K562 (cell line): Measurements from ENCODE around the gene JUN. TPM values are rescaled to one million over a fixed set of nuclear protein-coding genes. Genes with fewer than 3 reads are reported as not detected.

Source experiments
- ATAC-seq: fragments of 200-7000 bp; cut with Tn5 transposase; 3 replicates; pipeline ENCODE4 v1.9.1; 2020; ENCODE audit warnings: moderate library complexity
- BruUV-seq: library from RNA; stranded (reverse); fragments of 400-500 nt; replicated peaks from 2 replicates; lab custom pipeline; 2021; lab: Mats Ljungman, UMichigan
- CTCF ChIA-PET: fragments of 300-600 bp; formaldehyde crosslinking; extraction: SDS; loops from one replicate; lab custom pipeline; 2021; ENCODE audit warnings: low intra/inter-chr PET ratio; lab: Yijun Ruan, JAX
- POLR2A ChIA-PET: fragments of 300-600, 350-650 bp; sonication (Branson Sonifier 250); formaldehyde crosslinking; extraction: SDS; loops from one replicate; lab custom pipeline; 2021; ENCODE audit warnings: antibody characterized with exemption, inconsistent platforms; lab: Yijun Ruan, JAX
- DNase-seq, 4 experiments: peaks; one replicate each; pipeline versions ENCODE4 v3.0.0 to v3.0.0-alpha.2; 2011 to 2018; ENCODE audit warnings: low spot score in 3 of 4, mixed read lengths in 3 of 4; ENCODE audit errors: extremely low read depth in 1 of 4
- FAIRE-seq: peaks from 2 replicates; lab custom pipeline; 2011; peaks lifted over from hg19 to GRCh38; lab: Jason Lieb, UNC
- H2AFZ ChIP-seq: 2 replicates; pipeline ENCODE4 v1.6.0; 2011; ENCODE audit warnings: low read depth, low read length, control low read depth, inconsistent platforms
- H3K27ac ChIP-seq: fragments of 200-600 bp; 3 replicates; pipeline ENCODE4 v1.8.0; 2011; ENCODE audit warnings: low read depth, mild to moderate bottlenecking, control low read depth, inconsistent platforms, low read length, moderate library complexity, mixed read lengths; ENCODE audit errors: extremely low read depth
- H3K27me3 ChIP-seq, 2 experiments: fragments of 300-600 bp in 1 of 2; 2 replicates in 1 of 2; 3 replicates in 1 of 2; pipeline versions ENCODE4 v1.6.0 to v1.8.0; 2011; ENCODE audit warnings: inconsistent platforms in 2 of 2, low read length in 2 of 2, mild to moderate bottlenecking in 1 of 2, mixed read lengths in 1 of 2, moderate library complexity in 1 of 2; ENCODE audit not compliant: control insufficient read depth in 2 of 2, insufficient read depth in 2 of 2
- H3K36me3 ChIP-seq: fragments of 300-600 bp; 3 replicates; pipeline ENCODE4 v1.8.0; 2011; ENCODE audit warnings: mild to moderate bottlenecking, low read length, inconsistent platforms; ENCODE audit not compliant: control insufficient read depth, insufficient read depth
- H3K4me1 ChIP-seq, 2 experiments: fragments of 200-600 bp in 1 of 2; replicated peaks in 1 of 2; 2 replicates in 1 of 2; 3 replicates in 1 of 2; pipeline versions ENCODE4 v1.5.1 to v1.8.0; 2011; ENCODE audit warnings: inconsistent platforms in 2 of 2, low read length in 2 of 2, mild to moderate bottlenecking in 1 of 2, mixed read lengths in 1 of 2, moderate library complexity in 1 of 2; ENCODE audit not compliant: control insufficient read depth in 2 of 2, insufficient read depth in 2 of 2
- H3K4me2 ChIP-seq: 2 replicates; pipeline ENCODE4 v1.6.1; 2011; ENCODE audit warnings: low read length, control low read depth, inconsistent platforms, mixed read lengths; ENCODE audit not compliant: insufficient read depth
- H3K4me3 ChIP-seq: fragments of 200-600 bp; sonication (generic), shearing (Covaris generic); 2 replicates; pipeline ENCODE4 v1.5.1; 2016; ENCODE audit warnings: control low read depth, inconsistent platforms
- H3K79me2 ChIP-seq: fragments of 200-600 bp; 3 replicates; pipeline ENCODE4 v1.8.0; 2011; ENCODE audit warnings: low read length, inconsistent platforms; ENCODE audit not compliant: control insufficient read depth, insufficient read depth
- H3K9ac ChIP-seq, 2 experiments: 2 replicates each; pipeline versions ENCODE4 v1.6.0 to v1.6.1; 2011; ENCODE audit warnings: low read depth in 2 of 2, low read length in 2 of 2, control low read depth in 1 of 2, inconsistent platforms in 1 of 2, mild to moderate bottlenecking in 1 of 2, mixed read lengths in 1 of 2; ENCODE audit not compliant: insufficient read depth in 1 of 2
- H3K9me1 ChIP-seq: one replicate; pipeline ENCODE4 v1.6.0; 2011; ENCODE audit warnings: inconsistent platforms, mild to moderate bottlenecking, low read length, moderate library complexity; ENCODE audit not compliant: control insufficient read depth, insufficient read depth
- H3K9me3 ChIP-seq: replicated peaks from 2 replicates; pipeline ENCODE4 v1.5.1; 2011; ENCODE audit warnings: low read depth, low read length, inconsistent platforms; ENCODE audit not compliant: control insufficient read depth, insufficient read depth
- H4K20me1 ChIP-seq: replicated peaks from 2 replicates; pipeline ENCODE4 v1.6.1; 2011; ENCODE audit warnings: low read length, inconsistent platforms, mixed read lengths; ENCODE audit not compliant: control insufficient read depth, insufficient read depth
- EP400 ChIP-seq: fragments of 450-650 bp; IDR thresholded peaks from 2 replicates; pipeline ENCODE4 v1.6.1; 2017; ENCODE audit warnings: antibody characterized with exemption, mild to moderate bottlenecking, moderate library complexity
- MECOM ChIP-seq: fragments of 250-450 bp; sonication (Bioruptor Pico); IDR thresholded peaks from 2 replicates; pipeline ENCODE4 v1.8.0; 2022; ENCODE audit warnings: inconsistent platforms
- RBBP5 ChIP-seq: fragments of 200-600 bp; sonication (generic); IDR thresholded peaks from 2 replicates; pipeline ENCODE4 v1.6.1; 2012; ENCODE audit warnings: borderline replicate concordance, mild to moderate bottlenecking, low read length, control low read depth, inconsistent platforms; ENCODE audit not compliant: insufficient read depth, poor library complexity, severe bottlenecking
- SIN3A ChIP-seq, 2 experiments: fragments of 150-350 bp in 1 of 2; IDR thresholded peaks; 2 replicates each; pipeline ENCODE4 v1.6.1; 2011 to 2016; ENCODE audit warnings: borderline replicate concordance in 2 of 2, low read depth in 2 of 2, low read length in 2 of 2, mild to moderate bottlenecking in 2 of 2, moderate library complexity in 2 of 2; ENCODE audit not compliant: control insufficient read depth in 1 of 2
- WGBS: fragments of 100-300 bp; shearing (Covaris generic); methylation state at CpG from one replicate; pipeline ENCODE4 v1.1.6; 2016; ENCODE audit warnings: low coverage, mixed read lengths; ENCODE audit not compliant: insufficient coverage; ENCODE audit errors: missing lambda C conversion rate; 5-methylcytosine and 5-hydroxymethylcytosine counted together
- in situ Hi-C: fragments of 300-500 bp; cut with MboI; formaldehyde crosslinking; loops from 4 replicates; pipeline ENCODE4 v1.15.0; 2018; ENCODE audit warnings: inconsistent platforms, mixed read lengths
- intact Hi-C: fragments of 100-400 bp; cut with micrococcal nuclease; formaldehyde crosslinking; loops from 2 replicates; pipeline ENCODE4 v1.14.2; 2022
- polyA plus RNA-seq, 8 experiments: library from polyadenylated mRNA; depleted of rRNA in 4 of 8; stranded (reverse) in 5 of 8; unstranded in 3 of 8; fragments of >200 nt; fragmentation: Nextera tagmentation in 2 of 8; fragmentation: Illumina TruSeq in 1 of 8; extraction: Ambion mirVana in 2 of 8; extraction: Trizol in 1 of 8; gene quantifications; 2 replicates each; pipeline versions ENCODE4 v1.2.1 to v1.2.3, GENCODE V29; 2011 to 2014; ENCODE audit warnings: inconsistent platforms in 1 of 8, missing spikeins in 1 of 8
- total RNA-seq, 7 experiments: library from RNA; depleted of rRNA in 6 of 7; stranded (reverse); fragments of >200 nt in 6 of 7; fragmentation: Illumina TruSeq in 2 of 7; extraction: Trizol in 2 of 7; gene quantifications; 2 replicates each; pipeline versions ENCODE4 v1.2.1 to v1.2.3, GENCODE V29; 2011 to 2021; ENCODE audit warnings: low replicate concordance in 1 of 7
- TF ChIP-seq, protein P1 (sequence below): fragments of 250-450 bp; sonication (Bioruptor Pico); IDR thresholded peaks from 2 replicates; pipeline ENCODE4 v1.4.0; 2020; ENCODE audit warnings: borderline replicate concordance
- TF ChIP-seq, protein P2 (sequence below): fragments of 250-450 bp; sonication (Bioruptor Pico); IDR thresholded peaks from 2 replicates; pipeline ENCODE4 v1.9.0; 2021; ENCODE audit warnings: mild to moderate bottlenecking, inconsistent platforms
- TF ChIP-seq, protein P3 (sequence below): fragments of 450-650 bp; IDR thresholded peaks from 2 replicates; pipeline ENCODE4 v1.7.1; 2018; ENCODE audit warnings: mild to moderate bottlenecking, low read depth; ENCODE audit not compliant: partially characterized antibody
- TF ChIP-seq, protein P4 (sequence below): fragments of 450-650 bp; IDR thresholded peaks from 2 replicates; pipeline ENCODE4 v1.6.1; 2016; ENCODE audit warnings: low read depth, mild to moderate bottlenecking, moderate library complexity

Gene JUN
- total and polyA plus RNA-seq, 9 of the 15 experiments (the other 6 are each of a cell fraction or from before 2014, with no cell fraction given), result 0.32 to 23.4 (median 4.0) TPM

DNA sequence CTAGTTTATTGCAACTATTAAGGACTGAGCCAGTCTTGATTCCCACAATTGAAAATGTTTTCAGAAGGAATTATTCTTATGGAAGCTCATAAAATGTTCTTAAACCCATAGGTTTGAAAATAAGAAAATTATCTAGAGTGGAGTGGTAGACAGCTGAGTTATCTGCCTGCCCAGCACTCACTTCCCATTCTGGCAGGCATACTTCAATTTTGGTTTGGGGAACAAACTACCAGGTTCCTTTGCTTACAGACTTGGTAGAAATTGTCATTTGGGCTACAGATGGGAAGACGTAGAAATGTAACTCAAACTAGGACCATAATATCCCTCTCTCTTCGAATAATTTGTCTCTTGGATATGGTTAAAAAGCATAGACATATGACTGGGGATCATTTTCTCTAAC is 18.4 kb downstream of the JUN start:
- Histone ChIP-seq H3K4me2 (no peak overlapping the region), H4K20me1 (no peaks in the 10 kb centered on the region), H3K4me3 (no peak overlapping the region), H2AFZ (no peak overlapping the region), H3K9me1 (no peaks in the 10 kb centered on the region), H3K27me3 (peaks cover 7 to 11% of the 10 kb centered on the region in 2 experiments; a peak in 3 of 5 replicates), H3K4me1 (no peaks in the 10 kb centered on the region; a peak in 1 of 5 replicates), H3K9ac (no peak overlapping the region), H3K9me3 (no peaks in the 10 kb centered on the region), H3K27ac (no peak overlapping the region), H3K36me3 (no peaks in the 10 kb centered on the region), H3K79me2 (no peaks in the 10 kb centered on the region)
- TF ChIP-seq EP400 (no peak), MECOM (CRISPR knock-in tag) (no peak), RBBP5 (no peak), SIN3A (IDR thresholded peaks at IDR 0.05; ENCODE audit: borderline replicate concordance in 2 of 2, control insufficient read depth in 1 of 2, low read depth in 2 of 2, low read length in 2 of 2) (no peak)
- TF ChIP-seq, protein P1, sequence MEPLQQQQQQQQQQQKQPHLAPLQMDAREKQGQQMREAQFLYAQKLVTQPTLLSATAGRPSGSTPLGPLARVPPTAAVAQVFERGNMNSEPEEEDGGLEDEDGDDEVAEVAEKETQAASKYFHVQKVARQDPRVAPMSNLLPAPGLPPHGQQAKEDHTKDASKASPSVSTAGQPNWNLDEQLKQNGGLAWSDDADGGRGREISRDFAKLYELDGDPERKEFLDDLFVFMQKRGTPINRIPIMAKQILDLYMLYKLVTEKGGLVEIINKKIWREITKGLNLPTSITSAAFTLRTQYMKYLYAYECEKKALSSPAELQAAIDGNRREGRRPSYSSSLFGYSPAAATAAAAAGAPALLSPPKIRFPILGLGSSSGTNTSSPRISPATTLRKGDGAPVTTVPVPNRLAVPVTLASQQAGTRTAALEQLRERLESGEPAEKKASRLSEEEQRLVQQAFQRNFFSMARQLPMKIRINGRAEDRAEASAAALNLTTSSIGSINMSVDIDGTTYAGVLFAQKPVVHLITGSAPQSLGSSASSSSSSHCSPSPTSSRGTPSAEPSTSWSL (CRISPR knock-in tag), result no peak
- TF ChIP-seq, protein P2, sequence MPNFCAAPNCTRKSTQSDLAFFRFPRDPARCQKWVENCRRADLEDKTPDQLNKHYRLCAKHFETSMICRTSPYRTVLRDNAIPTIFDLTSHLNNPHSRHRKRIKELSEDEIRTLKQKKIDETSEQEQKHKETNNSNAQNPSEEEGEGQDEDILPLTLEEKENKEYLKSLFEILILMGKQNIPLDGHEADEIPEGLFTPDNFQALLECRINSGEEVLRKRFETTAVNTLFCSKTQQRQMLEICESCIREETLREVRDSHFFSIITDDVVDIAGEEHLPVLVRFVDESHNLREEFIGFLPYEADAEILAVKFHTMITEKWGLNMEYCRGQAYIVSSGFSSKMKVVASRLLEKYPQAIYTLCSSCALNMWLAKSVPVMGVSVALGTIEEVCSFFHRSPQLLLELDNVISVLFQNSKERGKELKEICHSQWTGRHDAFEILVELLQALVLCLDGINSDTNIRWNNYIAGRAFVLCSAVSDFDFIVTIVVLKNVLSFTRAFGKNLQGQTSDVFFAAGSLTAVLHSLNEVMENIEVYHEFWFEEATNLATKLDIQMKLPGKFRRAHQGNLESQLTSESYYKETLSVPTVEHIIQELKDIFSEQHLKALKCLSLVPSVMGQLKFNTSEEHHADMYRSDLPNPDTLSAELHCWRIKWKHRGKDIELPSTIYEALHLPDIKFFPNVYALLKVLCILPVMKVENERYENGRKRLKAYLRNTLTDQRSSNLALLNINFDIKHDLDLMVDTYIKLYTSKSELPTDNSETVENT (CRISPR knock-in tag), result no peak
- TF ChIP-seq, protein P3, sequence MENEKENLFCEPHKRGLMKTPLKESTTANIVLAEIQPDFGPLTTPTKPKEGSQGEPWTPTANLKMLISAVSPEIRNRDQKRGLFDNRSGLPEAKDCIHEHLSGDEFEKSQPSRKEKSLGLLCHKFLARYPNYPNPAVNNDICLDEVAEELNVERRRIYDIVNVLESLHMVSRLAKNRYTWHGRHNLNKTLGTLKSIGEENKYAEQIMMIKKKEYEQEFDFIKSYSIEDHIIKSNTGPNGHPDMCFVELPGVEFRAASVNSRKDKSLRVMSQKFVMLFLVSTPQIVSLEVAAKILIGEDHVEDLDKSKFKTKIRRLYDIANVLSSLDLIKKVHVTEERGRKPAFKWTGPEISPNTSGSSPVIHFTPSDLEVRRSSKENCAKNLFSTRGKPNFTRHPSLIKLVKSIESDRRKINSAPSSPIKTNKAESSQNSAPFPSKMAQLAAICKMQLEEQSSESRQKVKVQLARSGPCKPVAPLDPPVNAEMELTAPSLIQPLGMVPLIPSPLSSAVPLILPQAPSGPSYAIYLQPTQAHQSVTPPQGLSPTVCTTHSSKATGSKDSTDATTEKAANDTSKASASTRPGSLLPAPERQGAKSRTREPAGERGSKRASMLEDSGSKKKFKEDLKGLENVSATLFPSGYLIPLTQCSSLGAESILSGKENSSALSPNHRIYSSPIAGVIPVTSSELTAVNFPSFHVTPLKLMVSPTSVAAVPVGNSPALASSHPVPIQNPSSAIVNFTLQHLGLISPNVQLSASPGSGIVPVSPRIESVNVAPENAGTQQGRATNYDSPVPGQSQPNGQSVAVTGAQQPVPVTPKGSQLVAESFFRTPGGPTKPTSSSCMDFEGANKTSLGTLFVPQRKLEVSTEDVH, result no peak
- TF ChIP-seq, protein P4, sequence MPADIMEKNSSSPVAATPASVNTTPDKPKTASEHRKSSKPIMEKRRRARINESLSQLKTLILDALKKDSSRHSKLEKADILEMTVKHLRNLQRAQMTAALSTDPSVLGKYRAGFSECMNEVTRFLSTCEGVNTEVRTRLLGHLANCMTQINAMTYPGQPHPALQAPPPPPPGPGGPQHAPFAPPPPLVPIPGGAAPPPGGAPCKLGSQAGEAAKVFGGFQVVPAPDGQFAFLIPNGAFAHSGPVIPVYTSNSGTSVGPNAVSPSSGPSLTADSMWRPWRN, result no peak
- FAIRE-seq, result no peak
- no peak for DNase-seq
- POLR2A ChIA-PET, result no interaction called here
- no peak for ATAC-seq
- 17% methylated on average over 2 of the region's 2 CpGs for WGBS
- BruUV-seq, result no TSS peak
- in situ Hi-C loops, result no loop called here
- intact Hi-C loops, result loop anchor here (10.0 kb wide), 1 partner anchor 251 kb away; no protein-coding TSS in a partner anchor
- CTCF ChIA-PET, result no interaction called here
